IMR-90 (cell line): ENCODE data around the gene SBSN. TPM values are rescaled to one million over a fixed set of nuclear protein-coding genes. Genes with fewer than 3 reads are reported as not detected.

Source experiments
- ATAC-seq: fragments of 200-7000 bp; cut with Tn5 transposase; 2 replicates; pipeline ENCODE4 v1.9.1; 2020; ENCODE audit warnings: low read depth, mild to moderate bottlenecking, moderate library complexity
- BruUV-seq: library from RNA; stranded (reverse); fragments of 400-500 nt; replicated peaks from 2 replicates; lab custom pipeline; 2021; lab: Mats Ljungman, UMichigan
- CTCF ChIA-PET: fragments of 300-600 bp; formaldehyde crosslinking; extraction: SDS; loops from one replicate; lab custom pipeline; 2021; ENCODE audit warnings: antibody characterized with exemption; lab: Yijun Ruan, JAX
- POLR2A ChIA-PET: fragments of 300-600 bp; sonication (Branson Sonifier 250); formaldehyde crosslinking; loops from one replicate; lab custom pipeline; 2022; ENCODE audit warnings: antibody characterized with exemption; ENCODE audit not compliant: unreplicated experiment; lab: Charles Lee
- DNase-seq: peaks from one replicate; pipeline ENCODE4 v3.0.0; 2013
- H2AFZ ChIP-seq: replicated peaks from 2 replicates; pipeline ENCODE3; 2013; ENCODE audit warnings: low read length, mild to moderate bottlenecking; ENCODE audit not compliant: poor library complexity
- H2AK5ac ChIP-seq: 2 replicates; pipeline ENCODE4 v1.6.1; 2013; ENCODE audit warnings: low read depth, low read length, inconsistent platforms
- H2AK9ac ChIP-seq: replicated peaks from 2 replicates; pipeline ENCODE3; 2013; ENCODE audit warnings: mild to moderate bottlenecking, low read depth, low read length, moderate library complexity; ENCODE audit not compliant: poor library complexity
- H2BK120ac ChIP-seq: 2 replicates; pipeline ENCODE4 v1.6.1; 2013; ENCODE audit warnings: low read depth, low read length, inconsistent platforms
- H2BK15ac ChIP-seq: 3 replicates; pipeline ENCODE4 v1.6.1; 2013; ENCODE audit warnings: low read depth, low read length, inconsistent platforms
- H2BK20ac ChIP-seq: 2 replicates; pipeline ENCODE4 v1.6.1; 2013; ENCODE audit warnings: low read depth, mild to moderate bottlenecking, inconsistent platforms, low read length, moderate library complexity
- H2BK5ac ChIP-seq: 2 replicates; pipeline ENCODE4 v1.6.1; 2013; ENCODE audit warnings: mild to moderate bottlenecking, low read depth, low read length, inconsistent platforms; ENCODE audit not compliant: poor library complexity, severe bottlenecking
- H3K14ac ChIP-seq: replicated peaks from 2 replicates; pipeline ENCODE4 v1.6.1; 2013; ENCODE audit warnings: low read depth, low read length, inconsistent platforms
- H3K18ac ChIP-seq: 2 replicates; pipeline ENCODE4 v1.6.1; 2013; ENCODE audit warnings: low read depth, low read length, control low read depth
- H3K23ac ChIP-seq: 2 replicates; pipeline ENCODE4 v1.6.1; 2013; ENCODE audit warnings: low read depth, low read length, inconsistent platforms
- H3K27ac ChIP-seq: 2 replicates; pipeline ENCODE4 v1.5.1; 2013; ENCODE audit warnings: mild to moderate bottlenecking, control low read depth, low read length; ENCODE audit not compliant: insufficient read depth
- H3K27me3 ChIP-seq: 2 replicates; pipeline ENCODE4 v1.6.1; 2013; ENCODE audit warnings: low read length; ENCODE audit not compliant: control insufficient read depth, insufficient read depth
- H3K36me3 ChIP-seq: 2 replicates; pipeline ENCODE4 v1.6.1; 2013; ENCODE audit warnings: low read length, mixed read lengths; ENCODE audit not compliant: control insufficient read depth, insufficient read depth
- H3K4ac ChIP-seq: 2 replicates; pipeline ENCODE4 v1.6.1; 2013; ENCODE audit warnings: low read depth, low read length, inconsistent platforms
- H3K4me1 ChIP-seq: 2 replicates; pipeline ENCODE4 v1.6.1; 2013; ENCODE audit warnings: low read length, mixed read lengths; ENCODE audit not compliant: control insufficient read depth, insufficient read depth
- H3K4me2 ChIP-seq: 2 replicates; pipeline ENCODE4 v1.6.1; 2013; ENCODE audit warnings: low read depth, mild to moderate bottlenecking, control low read depth, low read length, moderate library complexity
- H3K4me3 ChIP-seq: 2 replicates; pipeline ENCODE4 v1.5.1; 2013; ENCODE audit warnings: low read depth, mild to moderate bottlenecking, control low read depth, low read length, moderate library complexity; ENCODE audit not compliant: insufficient read depth
- H3K56ac ChIP-seq: 2 replicates; pipeline ENCODE4 v1.6.1; 2013; ENCODE audit warnings: low read length, inconsistent platforms; ENCODE audit not compliant: insufficient read depth; ENCODE audit errors: extremely low read depth
- H3K79me1 ChIP-seq, 2 experiments: 2 replicates each; pipeline ENCODE4 v1.6.1; 2013; ENCODE audit warnings: low read length in 2 of 2, inconsistent platforms in 1 of 2, low read depth in 1 of 2
- H3K9ac ChIP-seq: 2 replicates; pipeline ENCODE4 v1.6.1; 2013; ENCODE audit warnings: low read depth, low read length, control low read depth
- H3K9me1 ChIP-seq: 2 replicates; pipeline ENCODE4 v1.6.1; 2013; ENCODE audit warnings: low read length, inconsistent platforms; ENCODE audit not compliant: insufficient read depth
- H3K9me3 ChIP-seq: 2 replicates; pipeline ENCODE4 v1.6.1; 2013; ENCODE audit warnings: low read length; ENCODE audit not compliant: control insufficient read depth, insufficient read depth
- H4K20me1 ChIP-seq: 2 replicates; pipeline ENCODE4 v1.6.1; 2013; ENCODE audit warnings: low read length, inconsistent platforms; ENCODE audit not compliant: insufficient read depth
- H4K5ac ChIP-seq: 2 replicates; pipeline ENCODE4 v1.6.1; 2013; ENCODE audit warnings: mild to moderate bottlenecking, low read depth, low read length, control low read depth
- H4K8ac ChIP-seq, 2 experiments: 2 replicates each; pipeline ENCODE4 v1.6.1; 2013; ENCODE audit warnings: low read depth in 2 of 2, low read length in 2 of 2, control low read depth in 1 of 2, inconsistent platforms in 1 of 2
- H4K91ac ChIP-seq: 2 replicates; pipeline ENCODE4 v1.6.1; 2013; ENCODE audit warnings: low read depth, low read length, inconsistent platforms; ENCODE audit not compliant: insufficient read depth
- BHLHE40 ChIP-seq: fragments of 150-350 bp; IDR thresholded peaks from 2 replicates; pipeline ENCODE4 v1.6.1; 2016; ENCODE audit warnings: mild to moderate bottlenecking, low read depth, low read length
- CEBPB ChIP-seq: IDR thresholded peaks from 2 replicates; pipeline ENCODE4 v1.6.1; 2012; ENCODE audit warnings: low read depth, low read length, improper control_type of control experiment
- CHD1 ChIP-seq: IDR thresholded peaks from 2 replicates; pipeline ENCODE4 v1.6.1; 2012; ENCODE audit warnings: low read depth, low read length, improper control_type of control experiment
- CTCF ChIP-seq: conservative IDR thresholded peaks from 2 replicates; pipeline ENCODE4 v1.5.1; 2012; ENCODE audit warnings: mild to moderate bottlenecking, low read depth, low read length, improper control_type of control experiment
- ELK1 ChIP-seq: fragments of 150-350 bp; IDR thresholded peaks from 2 replicates; pipeline ENCODE4 v1.6.1; 2016; ENCODE audit warnings: low read depth, mild to moderate bottlenecking, low read length, moderate library complexity, borderline replicate concordance
- FOS ChIP-seq: fragments of 150-350 bp; IDR thresholded peaks from 2 replicates; pipeline ENCODE4 v1.6.1; 2016; ENCODE audit warnings: low read depth, low read length
- MAFK ChIP-seq: IDR thresholded peaks from 2 replicates; pipeline ENCODE4 v1.6.1; 2012; ENCODE audit warnings: low read depth, low read length, improper control_type of control experiment
- MAZ ChIP-seq: IDR thresholded peaks from 2 replicates; pipeline ENCODE4 v1.6.1; 2012; ENCODE audit warnings: low read depth, mild to moderate bottlenecking, low read length, improper control_type of control experiment, moderate library complexity, borderline replicate concordance
- MXI1 ChIP-seq: IDR thresholded peaks from 2 replicates; pipeline ENCODE4 v1.6.1; 2012; ENCODE audit warnings: low read depth, mild to moderate bottlenecking, low read length, moderate library complexity, borderline replicate concordance
- NFE2L2 ChIP-seq: fragments of 150-350 bp; IDR thresholded peaks from 2 replicates; pipeline ENCODE4 v1.6.1; 2016; ENCODE audit warnings: low read depth, mild to moderate bottlenecking, low read length
- POLR2A ChIP-seq: IDR thresholded peaks from 2 replicates; pipeline ENCODE4 v1.6.1; 2012; ENCODE audit warnings: mild to moderate bottlenecking, low read depth, low read length
- RAD21 ChIP-seq: IDR thresholded peaks from 2 replicates; pipeline ENCODE4 v1.6.1; 2012; ENCODE audit warnings: low read length, improper control_type of control experiment
- RCOR1 ChIP-seq: IDR thresholded peaks from 2 replicates; pipeline ENCODE4 v1.6.1; 2012; ENCODE audit warnings: mild to moderate bottlenecking, low read length, improper control_type of control experiment; ENCODE audit not compliant: insufficient replicate concordance
- RFX5 ChIP-seq: IDR thresholded peaks from 2 replicates; pipeline ENCODE4 v1.8.0; 2012; ENCODE audit warnings: low read depth, mild to moderate bottlenecking, low read length, moderate library complexity
- SMC3 ChIP-seq: fragments of 150-350 bp; IDR thresholded peaks from 2 replicates; pipeline ENCODE4 v1.6.1; 2016; ENCODE audit warnings: low read depth, mild to moderate bottlenecking, antibody characterized with exemption, low read length, moderate library complexity
- USF2 ChIP-seq: fragments of 150-350 bp; IDR thresholded peaks from 2 replicates; pipeline ENCODE4 v1.6.1; 2017; ENCODE audit warnings: mild to moderate bottlenecking, antibody characterized with exemption, low read length, low read depth
- WGBS, 2 experiments: methylation state at CpG; one replicate each; pipeline versions ENCODE4 v1.1.5 to v1.1.7; 2013; ENCODE audit warnings: missing lambda C conversion rate in 2 of 2; ENCODE audit not compliant: insufficient read length in 1 of 2; ENCODE audit errors: extremely low coverage in 2 of 2; 5-methylcytosine and 5-hydroxymethylcytosine counted together
- dilution Hi-C: fragments of 300-500 bp; cut with HindIII; formaldehyde crosslinking; loops from one replicate; pipeline ENCODE4 v1.14.3; 2018; ENCODE audit warnings: low sequenced_read_pairs; ENCODE audit not compliant: unreplicated experiment
- in situ Hi-C: fragments of 300-500 bp; cut with MboI; formaldehyde crosslinking; loops from 3 replicates; pipeline ENCODE4 v1.14.3; 2019; ENCODE audit warnings: low sequenced_read_pairs, inconsistent platforms, mixed read lengths
- intact Hi-C: fragments of 100-400 bp; cut with micrococcal nuclease; formaldehyde crosslinking; loops from 2 replicates; pipeline ENCODE4 v1.10.0; 2022
- polyA plus RNA-seq, 3 experiments: library from polyadenylated mRNA; depleted of rRNA; stranded (reverse); fragments of >200 nt; gene quantifications; 2 replicates each; pipeline ENCODE4 v1.2.3, GENCODE V29; 2012; ENCODE audit warnings: low replicate concordance in 1 of 3
- total RNA-seq: library from RNA; depleted of rRNA; stranded (reverse); fragments of >200 nt; gene quantifications from 2 replicates; pipeline ENCODE4 v1.2.3, GENCODE V29; 2012

Gene SBSN
- total and polyA plus RNA-seq, 2 of the 4 experiments (the other 2 are of a cell fraction): 0.72 to 6.4 TPM

GRCh38 chr19:35510626-35510964 lies 17.5 kb downstream of the SBSN start:
- Histone ChIP-seq H4K20me1 (no peaks in the 10 kb centered on the region), H3K27ac (no peak overlapping the region), H2AFZ (peak overlapping the region; percentile 93), H3K9me3 (no peaks in the 10 kb centered on the region), H4K5ac (no peak overlapping the region), H3K4me1 (peaks cover 5% of the 10 kb centered on the region; the same call in 1 of the 2 replicates), H2BK15ac (no peak overlapping the region; the same call in 2 of the 3 replicates), H3K4me2 (peak overlapping the region; percentile 56), H3K18ac (no peak overlapping the region), H3K4me3 (peak overlapping the region; percentile 25; the same call in 1 of the 2 replicates), H3K14ac (no peak overlapping the region), H3K4ac (0 out of 2 replicates have a peak overlapping the region, but pooled peaks have one; percentile 38), H2AK9ac (peak overlapping the region; percentile 94), H3K9me1 (no peaks in the 10 kb centered on the region; the same call in 1 of the 2 replicates), H4K8ac (peak overlapping the region in 1 of 2 experiments; percentile 73; a peak in 1 of 4 replicates), H2BK5ac (no peak overlapping the region), H3K9ac (no peak overlapping the region), H2BK20ac (no peak overlapping the region), H3K27me3 (peaks cover 66% of the 10 kb centered on the region), H4K91ac (no peak overlapping the region), H3K36me3 (no peaks in the 10 kb centered on the region), H2AK5ac (peak overlapping the region; percentile 50; the same call in 1 of the 2 replicates), H3K79me1 (no peaks in the 10 kb centered on the region), H3K23ac (no peak overlapping the region), H3K56ac (no peak overlapping the region), H2BK120ac (no peak overlapping the region)
- WGBS, 2 experiments: 27% methylated on average over 3 of the region's 15 CpGs; no CpG with 5 or more reads in 1 of the 2 experiments
- no TSS peak for BruUV-seq
- POLR2A ChIA-PET: no interaction called here
- intact Hi-C loops (loop anchor here (2.0 kb wide), 1 partner anchor 34 kb away; the partner anchor contains the start of gene TMEM147), in situ Hi-C loops (no loop called here), dilution Hi-C loops (no loop called here)
- TF ChIP-seq NFE2L2: no peak
- TF ChIP-seq CTCF: no peak
- no peak for TF ChIP-seq POLR2A
- no peak for TF ChIP-seq CHD1
- TF ChIP-seq MAZ: no peak
- TF ChIP-seq MAFK: no peak
- no peak for TF ChIP-seq BHLHE40
- no peak for TF ChIP-seq MXI1
- TF ChIP-seq RFX5: no peak
- TF ChIP-seq USF2: no peak
- no peak for TF ChIP-seq RCOR1
- no peak for TF ChIP-seq ELK1
- TF ChIP-seq FOS: no peak
- TF ChIP-seq CEBPB: no peak
- no peak for TF ChIP-seq RAD21
- no peak for TF ChIP-seq SMC3
- CTCF ChIA-PET: interaction anchor here (1.0 kb wide), 2 partner anchors 8 to 15 kb away, joined by 3 to 4 read pairs; no protein-coding TSS in a partner anchor
- ATAC-seq (no peak; the same call in 1 of the 2 replicates), DNase-seq (no peak)
